Neuronal stem cell (in vitro differentiated cells): ENCODE data around the gene DDX1.

Experiments used
- DNase-seq: peaks from one replicate; pipeline ENCODE4 v3.0.0-alpha.2; 2013; ENCODE audit warnings: low spot score
- H2AFZ ChIP-seq: one replicate; pipeline ENCODE4 v1.6.1; 2013; ENCODE audit warnings: mild to moderate bottlenecking, low read length, inconsistent platforms
- H2AK5ac ChIP-seq: 2 replicates; pipeline ENCODE4 v1.6.1; 2013; ENCODE audit warnings: low read depth, mild to moderate bottlenecking, inconsistent platforms, low read length, moderate library complexity, mixed read lengths
- H2BK120ac ChIP-seq: 2 replicates; pipeline ENCODE4 v1.6.1; 2013; ENCODE audit warnings: low read depth, mild to moderate bottlenecking, inconsistent platforms, low read length, moderate library complexity, mixed read lengths
- H2BK12ac ChIP-seq: one replicate; pipeline ENCODE4 v1.6.1; 2013; ENCODE audit warnings: low read length, inconsistent platforms
- H2BK15ac ChIP-seq: 2 replicates; pipeline ENCODE4 v1.6.1; 2013; ENCODE audit warnings: mild to moderate bottlenecking, low read length, inconsistent platforms, mixed read lengths
- H2BK5ac ChIP-seq: one replicate; pipeline ENCODE4 v1.6.1; 2013; ENCODE audit warnings: inconsistent platforms, mild to moderate bottlenecking, low read length, moderate library complexity
- H3K14ac ChIP-seq: one replicate; pipeline ENCODE4 v1.6.1; 2013; ENCODE audit warnings: low read length, inconsistent platforms
- H3K18ac ChIP-seq: 2 replicates; pipeline ENCODE4 v1.6.1; 2013; ENCODE audit warnings: low read length, inconsistent platforms
- H3K23ac ChIP-seq: 2 replicates; pipeline ENCODE4 v1.6.1; 2013; ENCODE audit warnings: low read depth, mild to moderate bottlenecking, mixed read lengths, low read length, inconsistent platforms; ENCODE audit not compliant: poor library complexity
- H3K27ac ChIP-seq: replicated peaks from 3 replicates; pipeline ENCODE4 v1.5.1; 2013; ENCODE audit warnings: low read length, inconsistent platforms
- H3K27me3 ChIP-seq, 3 experiments: 2 replicates each; pipeline ENCODE4 v1.6.1; 2013; ENCODE audit warnings: low read length in 3 of 3, mild to moderate bottlenecking in 2 of 3, inconsistent platforms in 1 of 3, low read depth in 1 of 3, mixed read lengths in 1 of 3, moderate library complexity in 1 of 3; ENCODE audit not compliant: control insufficient read depth in 3 of 3, insufficient read depth in 3 of 3
- H3K36me3 ChIP-seq, 2 donors: replicated peaks in 1 of 2; 2 replicates each; pipeline ENCODE4 v1.6.1; 2013; ENCODE audit warnings: low read length in 2 of 2; ENCODE audit not compliant: control insufficient read depth in 2 of 2, insufficient read depth in 2 of 2
- H3K4ac ChIP-seq: 2 replicates; pipeline ENCODE4 v1.6.1; 2013; ENCODE audit warnings: inconsistent platforms, mild to moderate bottlenecking, low read length, moderate library complexity
- H3K4me1 ChIP-seq, 2 donors: 1 replicate in 1 of 2; 2 replicates in 1 of 2; pipeline ENCODE4 v1.6.1; 2013; ENCODE audit warnings: low read length in 2 of 2, low read depth in 1 of 2; ENCODE audit not compliant: control insufficient read depth in 2 of 2, insufficient read depth in 1 of 2
- H3K4me2 ChIP-seq: one replicate; pipeline ENCODE4 v1.6.1; 2013; ENCODE audit warnings: mild to moderate bottlenecking, low read length, inconsistent platforms; ENCODE audit not compliant: insufficient read depth, poor library complexity, severe bottlenecking
- H3K4me3 ChIP-seq, 2 donors: 2 replicates each; pipeline ENCODE4 v1.5.1; 2013; ENCODE audit warnings: low read length in 2 of 2, mild to moderate bottlenecking in 2 of 2, inconsistent platforms in 1 of 2, moderate library complexity in 1 of 2
- H3K79me1 ChIP-seq: one replicate; pipeline ENCODE4 v1.6.1; 2013; ENCODE audit warnings: low read depth, mild to moderate bottlenecking, inconsistent platforms, low read length, moderate library complexity
- H3K9ac ChIP-seq: one replicate; pipeline ENCODE4 v1.6.1; 2013; ENCODE audit warnings: mild to moderate bottlenecking, low read depth, low read length, inconsistent platforms; ENCODE audit not compliant: poor library complexity
- H3K9me3 ChIP-seq, 2 donors: replicated peaks in 1 of 2; 2 replicates each; pipeline versions ENCODE3 to v1.6.1; 2013; ENCODE audit warnings: low read length in 2 of 2, mild to moderate bottlenecking in 2 of 2, inconsistent platforms in 1 of 2, low read depth in 1 of 2, mixed read lengths in 1 of 2, moderate library complexity in 1 of 2; ENCODE audit not compliant: control insufficient read depth in 2 of 2, insufficient read depth in 1 of 2
- H4K8ac ChIP-seq: one replicate; pipeline ENCODE4 v1.6.1; 2013; ENCODE audit warnings: low read depth, mild to moderate bottlenecking, inconsistent platforms, low read length, moderate library complexity
- H4K91ac ChIP-seq: one replicate; pipeline ENCODE4 v1.6.1; 2013; ENCODE audit warnings: low read length, low read depth, mild to moderate bottlenecking, inconsistent platforms; ENCODE audit not compliant: poor library complexity
- WGBS, 2 donors: extraction: QIAGEN DNeasy Blood & Tissue Kit; methylation state at CpG; one replicate each; pipeline ENCODE4 v1.1.7; 2013; ENCODE audit warnings: missing lambda C conversion rate in 2 of 2, mixed read lengths in 1 of 2; ENCODE audit not compliant: insufficient read length in 2 of 2, insufficient replicate concordance in 1 of 2; ENCODE audit errors: extremely low coverage in 2 of 2; 5-methylcytosine and 5-hydroxymethylcytosine counted together

DDX1 gene

DNA sequence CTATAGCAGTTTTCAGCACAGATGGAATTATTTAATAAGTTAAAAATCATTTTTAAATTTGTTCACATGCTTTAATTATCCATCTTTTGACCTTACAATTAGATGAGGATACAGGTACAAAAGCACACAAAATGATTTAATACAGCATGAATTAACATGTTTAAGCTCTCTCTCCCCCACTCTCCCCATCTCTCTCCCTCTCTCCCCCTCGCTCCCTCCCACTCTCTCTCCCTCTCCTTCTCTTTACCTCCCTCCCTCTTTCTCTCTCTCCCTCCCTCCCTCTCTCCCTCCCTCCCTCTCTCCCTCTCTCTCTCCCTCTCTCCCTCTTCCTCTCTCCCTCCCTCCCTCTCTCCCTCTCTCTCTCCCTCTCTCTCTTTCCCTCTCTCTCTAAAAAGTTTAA is 38.1 kb upstream of the DDX1 start:
- Histone ChIP-seq H2BK12ac (no peak overlapping the region), H3K23ac (no peak overlapping the region), H2AFZ (no peak overlapping the region), H2BK15ac (no peak overlapping the region), H3K27ac (no peak overlapping the region), H3K4me2 (no peak overlapping the region), H3K9me3 (no peaks in the 10 kb centered on the region), H2BK120ac (no peak overlapping the region), H3K4ac (no peak overlapping the region), H3K14ac (no peak overlapping the region), H4K91ac (no peak overlapping the region), H3K4me1 (no peaks in the 10 kb centered on the region), H3K18ac (no peak overlapping the region), H3K27me3 (no peaks in the 10 kb centered on the region), H3K9ac (no peak overlapping the region), H3K4me3 (no peak overlapping the region), H4K8ac (no peak overlapping the region), H3K79me1 (peaks cover 3% of the 10 kb centered on the region), H3K36me3 (peaks cover 2 to 71% of the 10 kb centered on the region in 2 donors), H2AK5ac (no peak overlapping the region), H2BK5ac (no peak overlapping the region)
- WGBS, 2 donors = 100% methylated on average over 1 of the region's 1 CpG; no CpG with 5 or more reads in 1 of the 2 donors
- no peak for DNase-seq

DNA sequence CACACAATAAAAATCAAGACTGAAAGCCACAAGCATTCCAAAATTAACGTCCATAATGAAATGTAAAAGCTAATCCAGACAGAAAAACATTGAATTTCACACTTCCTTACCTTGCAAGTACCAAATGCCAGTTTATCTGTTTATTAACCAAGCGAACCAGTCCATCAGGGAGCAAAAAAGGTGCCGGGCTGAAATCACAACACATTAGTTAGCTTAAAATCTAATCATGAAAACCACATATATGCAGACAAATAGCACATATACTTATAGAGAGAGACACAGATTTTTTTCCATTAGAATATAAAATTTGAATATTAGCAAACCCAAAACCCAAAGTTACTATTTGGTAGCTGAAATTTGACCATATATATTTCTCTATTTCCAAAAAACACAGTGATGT is 37.7 kb upstream of the DDX1 start:
- H3K18ac ChIP-seq = no peak overlapping the region
- H3K79me1 ChIP-seq = peaks cover 3% of the 10 kb centered on the region
- H3K27me3 ChIP-seq = no peaks in the 10 kb centered on the region
- no peak for DNase-seq
- H3K36me3 ChIP-seq = peaks cover 2 to 67% of the 10 kb centered on the region in 2 donors
- H3K4me2 ChIP-seq = no peak overlapping the region
- no peaks in the 10 kb centered on the region for H3K4me1 ChIP-seq
- WGBS, 2 donors = no CpG with 5 or more reads among the region's 3 CpGs
- H3K4ac ChIP-seq = no peak overlapping the region
- H2BK15ac ChIP-seq = no peak overlapping the region
- no peak overlapping the region for H3K23ac ChIP-seq
- no peak overlapping the region for H2BK120ac ChIP-seq
- H3K14ac ChIP-seq = no peak overlapping the region
- no peak overlapping the region for H2AFZ ChIP-seq
- no peak overlapping the region for H3K27ac ChIP-seq
- H3K9ac ChIP-seq = no peak overlapping the region
- H2AK5ac ChIP-seq = no peak overlapping the region
- no peak overlapping the region for H4K8ac ChIP-seq
- H2BK12ac ChIP-seq = no peak overlapping the region
- no peaks in the 10 kb centered on the region for H3K9me3 ChIP-seq
- no peak overlapping the region for H3K4me3 ChIP-seq
- H2BK5ac ChIP-seq = no peak overlapping the region
- H4K91ac ChIP-seq = no peak overlapping the region

DNA sequence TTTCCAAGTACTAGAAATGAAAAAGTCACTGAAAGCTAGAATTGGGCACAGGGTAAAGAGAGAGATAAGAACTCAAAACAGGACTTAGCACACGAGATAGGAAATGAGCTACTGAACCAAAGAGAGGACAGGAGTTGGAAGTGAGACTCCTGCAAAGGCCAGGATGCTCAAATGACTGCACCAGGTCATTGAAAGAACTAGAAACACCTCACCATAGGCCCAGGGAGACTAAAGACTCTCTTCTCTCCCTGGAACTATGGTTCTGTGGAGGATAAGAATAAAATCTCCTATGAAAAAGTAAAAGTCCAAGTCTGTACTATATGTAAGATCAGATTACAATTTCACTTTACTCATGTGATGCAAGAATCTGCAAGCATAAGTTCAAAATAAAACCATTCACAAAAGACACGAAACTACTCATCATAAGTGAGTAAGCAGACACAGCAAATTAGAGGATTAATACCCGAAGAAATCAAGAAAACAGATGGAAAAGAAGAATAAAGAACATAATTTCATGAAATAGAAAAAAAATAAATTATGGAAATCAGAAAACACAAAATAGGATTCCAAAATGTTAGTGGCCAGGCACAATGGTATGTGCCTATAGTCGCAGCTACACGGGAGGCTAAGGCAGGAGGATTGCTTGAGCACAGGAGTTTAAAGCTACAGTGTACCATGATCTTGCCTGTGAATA is 37.0 kb upstream of the DDX1 start:
- no peak overlapping the region for H3K14ac ChIP-seq
- H3K36me3 ChIP-seq = peaks cover 2 to 61% of the 10 kb centered on the region in 2 donors
- WGBS, 2 donors = no CpG with 5 or more reads among the region's 5 CpGs
- H3K9me3 ChIP-seq = no peaks in the 10 kb centered on the region
- H3K9ac ChIP-seq = no peak overlapping the region
- no peaks in the 10 kb centered on the region for H3K27me3 ChIP-seq
- H3K4ac ChIP-seq = no peak overlapping the region
- H3K4me1 ChIP-seq = peaks cover 0 to 7% of the 10 kb centered on the region in 2 donors
- H2AFZ ChIP-seq = no peak overlapping the region
- H3K4me2 ChIP-seq = no peak overlapping the region
- no peak overlapping the region for H3K18ac ChIP-seq
- no peak overlapping the region for H2AK5ac ChIP-seq
- H2BK5ac ChIP-seq = no peak overlapping the region
- H3K27ac ChIP-seq = no peak overlapping the region
- H2BK120ac ChIP-seq = no peak overlapping the region
- no peak overlapping the region for H4K91ac ChIP-seq
- no peak overlapping the region for H3K4me3 ChIP-seq
- H2BK15ac ChIP-seq = no peak overlapping the region
- no peak overlapping the region for H3K23ac ChIP-seq
- H2BK12ac ChIP-seq = no peak overlapping the region
- H3K79me1 ChIP-seq = peaks cover 3% of the 10 kb centered on the region
- DNase-seq = no peak
- no peak overlapping the region for H4K8ac ChIP-seq

DNA sequence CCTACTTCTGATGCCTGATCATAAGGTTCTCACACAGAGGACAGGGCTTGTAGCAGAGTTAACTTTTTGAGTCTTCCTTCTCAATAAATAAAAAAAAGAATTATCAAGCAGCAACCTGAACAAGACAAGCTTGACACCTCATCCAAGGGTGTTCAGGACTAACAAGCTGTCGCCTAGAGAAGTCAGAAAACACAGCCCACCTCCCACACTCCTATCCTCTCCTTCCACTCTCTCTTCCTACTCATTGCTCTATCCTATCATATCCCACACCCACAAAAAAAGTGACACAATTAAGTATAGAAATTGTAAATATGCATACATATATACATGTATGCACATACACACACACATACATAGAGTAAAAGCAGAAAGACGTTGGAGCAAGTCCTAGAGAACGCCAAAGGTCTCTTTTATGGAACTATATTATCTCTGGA is 35.9 kb upstream of the DDX1 start:
- no peaks in the 10 kb centered on the region for H3K9me3 ChIP-seq
- no peaks in the 10 kb centered on the region for H3K27me3 ChIP-seq
- H3K4ac ChIP-seq = no peak overlapping the region
- H3K9ac ChIP-seq = no peak overlapping the region
- H3K23ac ChIP-seq = no peak overlapping the region
- no peak overlapping the region for H3K18ac ChIP-seq
- no peak overlapping the region for H3K4me3 ChIP-seq
- no peak overlapping the region for H2BK12ac ChIP-seq
- H2BK15ac ChIP-seq = no peak overlapping the region
- H4K8ac ChIP-seq = no peak overlapping the region
- no CpG with 5 or more reads among the region's 3 CpGs for WGBS, 2 donors
- H3K27ac ChIP-seq = no peak overlapping the region
- H2BK120ac ChIP-seq = no peak overlapping the region
- no peak overlapping the region for H2AFZ ChIP-seq
- H4K91ac ChIP-seq = no peak overlapping the region
- no peak for DNase-seq
- no peak overlapping the region for H3K4me2 ChIP-seq
- H3K36me3 ChIP-seq = peaks cover 2 to 55% of the 10 kb centered on the region in 2 donors
- no peak overlapping the region for H2BK5ac ChIP-seq
- no peak overlapping the region for H3K14ac ChIP-seq
- peaks cover 0 to 10% of the 10 kb centered on the region in 2 donors for H3K4me1 ChIP-seq
- H2AK5ac ChIP-seq = no peak overlapping the region
- peaks cover 3% of the 10 kb centered on the region for H3K79me1 ChIP-seq
